Pancreas (tissue), 10 donors: ENCODE measurements around the gene CDK4. TPM values are rescaled to one million over a fixed set of nuclear protein-coding genes. Genes with fewer than 3 reads are reported as not detected.

Experiments used
- ATAC-seq, 4 donors: fragments of 200-7000 bp; cut with Tn5 transposase; one replicate each; pipeline versions ENCODE4 v1.8.0 to v1.9.1; 2020; ENCODE audit warnings: mild to moderate bottlenecking in 4 of 4, moderate library complexity in 4 of 4
- DNase-seq, 6 donors: peaks; one replicate each; pipeline ENCODE4 v3.0.0-alpha.2; 2020
- FAIRE-seq: peaks from 2 replicates; lab custom pipeline; 2012; peaks lifted over from hg19 to GRCh38; lab: Jason Lieb, UNC
- H3K27ac ChIP-seq, 4 donors: fragments of 200-600 bp; sonication (generic); 1 replicate in 3 of 4; 2 replicates in 1 of 4; pipeline versions ENCODE4 v1.5.0 to v1.8.0; 2020
- H3K27me3 ChIP-seq, 4 donors: fragments of 200-600 bp; one replicate each; pipeline ENCODE4 v1.8.0; 2021
- H3K36me3 ChIP-seq, 3 donors: fragments of 200-600 bp; sonication (generic) in 1 of 3; one replicate each; pipeline versions ENCODE4 v1.5.0 to v1.8.0; 2020 to 2021
- H3K4me1 ChIP-seq, 3 donors: fragments of 200-600 bp; one replicate each; pipeline ENCODE4 v1.8.0; 2021
- H3K4me3 ChIP-seq, 4 donors: fragments of 200-600 bp; sonication (generic) in 2 of 4; one replicate each; pipeline versions ENCODE4 v1.5.0 to v1.8.0; 2020 to 2021
- H3K9me3 ChIP-seq, 4 donors: fragments of 200-600 bp; one replicate each; pipeline ENCODE4 v1.8.0; 2021
- CTCF ChIP-seq, 4 donors: fragments of 200-600 bp; sonication (generic) in 3 of 4; IDR thresholded peaks; one replicate each; pipeline versions ENCODE4 v1.5.0 to v1.8.0; 2021; ENCODE audit warnings: antibody characterized with exemption in 4 of 4
- WGBS, 2 donors: extraction: QIAGEN DNeasy Blood & Tissue Kit; methylation state at CpG; one replicate each; pipeline ENCODE4 v1.1.7; 2013; 5-methylcytosine and 5-hydroxymethylcytosine counted together
- intact Hi-C, 3 donors: fragments of 100-400 bp; cut with DNase I; formaldehyde crosslinking; loops; one replicate each; pipeline versions ENCODE4 v1.11.1 to v1.14.2; 2022
- polyA plus RNA-seq, 2 donors: library from polyadenylated mRNA; stranded (reverse); fragments of 200-250 nt; gene quantifications; one replicate each; pipeline ENCODE4 v1.2.3, GENCODE V29; 2013
- total RNA-seq, 6 donors: library from RNA; stranded (reverse); fragmentation: NEBNext Ultra II Directional in 4 of 6; extraction: Animal tissue kit (Norgen Biotek cat#: 25700) in 4 of 6; gene quantifications; one replicate each; pipeline versions ENCODE4 v1.2.1 to v1.2.4, GENCODE V29; 2021 to 2023
- donor health status: healthy with polysubstance abuse.
- donor health status: DM: no; HTN: no; CAD: no; lungs with moderate emphysema.
- donor health status: DM: no; HTN: no; CAD: no.
- donor health status: control.
- donor health status: control.
- donor health status: Bipolar disorder and iron deficiency.
- donor health status: DM: yes; HTN: yes; CAD: no.
- donor health status: DM: no; HTN: no; CAD: no.
- donor health status: DM: no; HTN: no; CAD: no.
- donor health status: DM: yes; HTN: yes; CAD: no.

The CDK4 gene
- total and polyA plus RNA-seq, 8 donors: 26.7 to 48.5 (median 40.3) TPM

GRCh38 chr12:57725851-57726150, 26.3 kb downstream of the CDK4 start:
- H3K4me3 ChIP-seq: peak overlapping the region in 3 of 4 donors; percentile 63 to 79 (median 71)
- H3K36me3 ChIP-seq: peaks cover 0 to 2% (median 0%) of the 10 kb centered on the region in 3 donors
- ATAC-seq (no peak), FAIRE-seq (no peak), DNase-seq (no peak)
- TF ChIP-seq CTCF (IDR thresholded peaks at IDR 0.05): no peak
- intact Hi-C loops: no loop called here
- no peak overlapping the region for H3K27ac ChIP-seq
- no peaks in the 10 kb centered on the region for H3K4me1 ChIP-seq
- H3K9me3 ChIP-seq: no peaks in the 10 kb centered on the region
- WGBS, 2 donors: 4 to 6% methylated on average over 10 of the region's 10 CpGs
- H3K27me3 ChIP-seq: no peaks in the 10 kb centered on the region

GRCh38 chr12:57724936-57725740, 27.0 kb downstream of the CDK4 start:
- Histone ChIP-seq H3K4me1 (no peaks in the 10 kb centered on the region), H3K27me3 (no peaks in the 10 kb centered on the region), H3K9me3 (no peaks in the 10 kb centered on the region), H3K4me3 (no peak overlapping the region), H3K36me3 (peaks cover 0 to 8% (median 0%) of the 10 kb centered on the region in 3 donors), H3K27ac (no peak overlapping the region)
- no peak for TF ChIP-seq CTCF (IDR thresholded peaks at IDR 0.05)
- 39 to 53% methylated on average over 10 to 11 of the region's 11 CpGs for WGBS, 2 donors
- DNase-seq: peak in 1 of 6 donors; percentile 55
- intact Hi-C loops: no loop called here
- no peak for FAIRE-seq
- ATAC-seq: no peak

GRCh38 chr12:57724003-57724935, 27.8 kb downstream of the CDK4 start:
- Histone ChIP-seq H3K27ac (no peak overlapping the region), H3K4me1 (no peaks in the 10 kb centered on the region), H3K9me3 (no peaks in the 10 kb centered on the region), H3K36me3 (peaks cover 0 to 15% (median 6%) of the 10 kb centered on the region in 3 donors), H3K4me3 (no peak overlapping the region), H3K27me3 (no peaks in the 10 kb centered on the region)
- intact Hi-C loops: no loop called here
- DNase-seq: no peak
- 60 to 64% methylated on average over 12 of the region's 12 CpGs for WGBS, 2 donors
- TF ChIP-seq CTCF (IDR thresholded peaks at IDR 0.05): no peak
- ATAC-seq: no peak
- FAIRE-seq: no peak

- no peaks in the 10 kb centered on the region for H3K9me3 ChIP-seq
- H3K27me3 ChIP-seq: no peaks in the 10 kb centered on the region
- FAIRE-seq: no peak
- H3K27ac ChIP-seq: no peak overlapping the region
- no peak for TF ChIP-seq CTCF (IDR thresholded peaks at IDR 0.05)
- no peaks in the 10 kb centered on the region for H3K4me1 ChIP-seq
- H3K36me3 ChIP-seq: peaks cover 4 to 22% (median 13%) of the 10 kb centered on the region in 3 donors
- 58 to 63% methylated on average over 2 of the region's 2 CpGs for WGBS, 2 donors
- H3K4me3 ChIP-seq: no peak overlapping the region
- no peak for DNase-seq
- no peak for ATAC-seq
- intact Hi-C loops: no loop called here
Measured at GRCh38 chr12:57723630-57723962, 28.5 kb downstream of the CDK4 start.
